ENCODE results near the gene EHBP1L1.

- TF ChIP-seq CTCF (IDR thresholded peaks at IDR 0.05; ENCODE audit: borderline replicate concordance, extremely low read depth, low read length, poor library complexity, severe bottlenecking) (no peak), EZH2 (IDR thresholded peaks at IDR 0.05; ENCODE audit: borderline replicate concordance, low read depth, low read length, severe bottlenecking) (no peak)
These were observed 7.7 kb downstream of the EHBP1L1 start for GRCh38 chr11:65583589-65583988.

Data from DND-41 (cell line).